Panc1 (cell line): ENCODE results near the gene TTC23L. TPM values are rescaled to one million over a fixed set of nuclear protein-coding genes. Genes with fewer than 3 reads are reported as not detected.

Experiments used
- ATAC-seq: fragments of 200-7000 bp; cut with Tn5 transposase; 2 replicates; pipeline ENCODE4 v1.9.1; 2020; ENCODE audit warnings: mild to moderate bottlenecking, moderate library complexity
- BruUV-seq: library from RNA; stranded (reverse); fragments of 400-500 nt; replicated peaks from 2 replicates; lab custom pipeline; 2021; lab: Mats Ljungman, UMichigan
- CTCF ChIA-PET: fragments of 300-600 bp; sonication (Branson Sonifier 250); formaldehyde crosslinking; loops from one replicate; lab custom pipeline; 2022; ENCODE audit warnings: antibody characterized with exemption; lab: Charles Lee
- POLR2A ChIA-PET: fragments of 300-600 bp; sonication (Branson Sonifier 250); formaldehyde crosslinking; loops from one replicate; lab custom pipeline; 2022; ENCODE audit warnings: antibody characterized with exemption; lab: Charles Lee
- DNase-seq: peaks from one replicate; pipeline ENCODE4 v3.0.0-alpha.2; 2010; ENCODE audit warnings: low read depth, low spot score
- H3K27ac ChIP-seq: 2 replicates; pipeline ENCODE4 v1.5.1; 2011; ENCODE audit warnings: mild to moderate bottlenecking, low read length, inconsistent platforms
- H3K27me3 ChIP-seq: fragments of 200-500 bp; sonication (Bioruptor generic); 2 replicates; pipeline ENCODE4 v1.6.0; 2014; ENCODE audit warnings: low read length, inconsistent platforms; ENCODE audit not compliant: control insufficient read depth, insufficient read depth
- H3K36me3 ChIP-seq: fragments of 200-500 bp; sonication (Bioruptor generic); 2 replicates; pipeline ENCODE4 v1.5.1; 2014; ENCODE audit warnings: inconsistent platforms, mild to moderate bottlenecking, low read length, moderate library complexity; ENCODE audit not compliant: control insufficient read depth, insufficient read depth
- H3K4me1 ChIP-seq: 2 replicates; pipeline ENCODE4 v1.5.1; 2011; ENCODE audit warnings: inconsistent platforms, mild to moderate bottlenecking, low read length, moderate library complexity; ENCODE audit not compliant: control insufficient read depth, insufficient read depth
- H3K4me3 ChIP-seq, 2 experiments: 2 replicates each; pipeline ENCODE4 v1.5.1; 2011 to 2012; ENCODE audit warnings: low read depth in 2 of 2, low read length in 2 of 2, mild to moderate bottlenecking in 2 of 2, inconsistent platforms in 1 of 2, moderate library complexity in 1 of 2
- H3K9me3 ChIP-seq: fragments of 200-500 bp; sonication (Bioruptor generic); 2 replicates; pipeline ENCODE4 v1.5.1; 2014; ENCODE audit warnings: low read depth, mild to moderate bottlenecking, inconsistent platforms, low read length, moderate library complexity; ENCODE audit not compliant: control insufficient read depth, insufficient read depth
- POLR2AphosphoS5 ChIP-seq: IDR thresholded peaks from 2 replicates; pipeline ENCODE4 v1.6.1; 2012; ENCODE audit warnings: mild to moderate bottlenecking, low read depth, low read length, moderate library complexity
- SIN3A ChIP-seq: IDR thresholded peaks from 2 replicates; pipeline ENCODE4 v1.6.1; 2012; ENCODE audit warnings: low read depth, mild to moderate bottlenecking, low read length, moderate library complexity, borderline replicate concordance; ENCODE audit not compliant: insufficient read depth
- TCF7L2 ChIP-seq: IDR thresholded peaks from 2 replicates; pipeline ENCODE4 v1.6.1; 2011; ENCODE audit warnings: mild to moderate bottlenecking, low read depth, low read length, inconsistent platforms
- in situ Hi-C: cut with HindIII; loops from 2 replicates; pipeline ENCODE4 v1.10.0; 2016; ENCODE audit warnings: low sequenced_read_pairs, low pct_unique_long_range_greater_than_20kb
- intact Hi-C: fragments of 100-400 bp; cut with micrococcal nuclease; formaldehyde crosslinking; loops from one replicate; pipeline ENCODE4 v1.10.0; 2022; ENCODE audit not compliant: unreplicated experiment
- total RNA-seq: library from RNA; stranded (reverse); gene quantifications from one replicate; pipeline ENCODE4 v1.2.1, GENCODE V29; 2021; ENCODE audit not compliant: unreplicated experiment
- TF ChIP-seq, protein P1 (sequence below): fragments of 450-650 bp; IDR thresholded peaks from 2 replicates; pipeline ENCODE4 v1.5.1; 2017; ENCODE audit warnings: mild to moderate bottlenecking
- TF ChIP-seq, protein P2 (sequence below), 2 experiments: IDR thresholded peaks; 2 replicates each; pipeline ENCODE4 v1.6.1; 2011 to 2012; ENCODE audit warnings: low read depth in 2 of 2, control low read depth in 1 of 2, low read length in 1 of 2, mild to moderate bottlenecking in 1 of 2, moderate library complexity in 1 of 2; ENCODE audit not compliant: insufficient read depth in 1 of 2

Gene TTC23L
- total RNA-seq, 1 experiment from 2014 or later = not detected

DNA sequence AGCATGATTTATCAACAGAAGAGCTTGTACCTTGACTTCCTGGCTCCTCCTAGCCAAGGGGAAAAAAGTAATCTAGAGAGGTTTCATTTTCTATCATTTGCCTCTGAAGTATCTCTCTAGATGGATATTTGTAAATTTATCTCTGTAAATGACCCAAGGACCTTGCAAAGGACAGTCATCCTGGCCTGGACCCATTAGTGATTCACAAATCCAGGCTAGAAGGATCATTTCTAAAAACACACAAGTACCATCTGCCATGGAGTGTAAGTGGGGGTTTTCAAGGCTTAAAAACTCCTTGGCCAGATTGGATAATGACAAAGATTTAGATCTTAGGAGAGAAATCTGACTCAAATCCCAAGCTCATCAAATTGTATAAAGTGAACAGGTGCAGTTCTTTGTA, 8.1 kb downstream of the TTC23L start:
- DNase-seq = no peak
- no peaks in the 10 kb centered on the region for H3K4me1 ChIP-seq
- no peaks in the 10 kb centered on the region for H3K9me3 ChIP-seq
- in situ Hi-C loops (no loop called here), intact Hi-C loops (no loop called here)
- POLR2A ChIA-PET = interaction anchor here (0.5 to 0.6 kb wide), 2 partner anchors 128 to 151 kb away, joined by 4 to 24 read pairs; no protein-coding TSS in a partner anchor
- H3K27me3 ChIP-seq = peaks cover 4% of the 10 kb centered on the region
- no peak overlapping the region for H3K4me3 ChIP-seq
- no peaks in the 10 kb centered on the region for H3K36me3 ChIP-seq
- TF ChIP-seq, protein P1, sequence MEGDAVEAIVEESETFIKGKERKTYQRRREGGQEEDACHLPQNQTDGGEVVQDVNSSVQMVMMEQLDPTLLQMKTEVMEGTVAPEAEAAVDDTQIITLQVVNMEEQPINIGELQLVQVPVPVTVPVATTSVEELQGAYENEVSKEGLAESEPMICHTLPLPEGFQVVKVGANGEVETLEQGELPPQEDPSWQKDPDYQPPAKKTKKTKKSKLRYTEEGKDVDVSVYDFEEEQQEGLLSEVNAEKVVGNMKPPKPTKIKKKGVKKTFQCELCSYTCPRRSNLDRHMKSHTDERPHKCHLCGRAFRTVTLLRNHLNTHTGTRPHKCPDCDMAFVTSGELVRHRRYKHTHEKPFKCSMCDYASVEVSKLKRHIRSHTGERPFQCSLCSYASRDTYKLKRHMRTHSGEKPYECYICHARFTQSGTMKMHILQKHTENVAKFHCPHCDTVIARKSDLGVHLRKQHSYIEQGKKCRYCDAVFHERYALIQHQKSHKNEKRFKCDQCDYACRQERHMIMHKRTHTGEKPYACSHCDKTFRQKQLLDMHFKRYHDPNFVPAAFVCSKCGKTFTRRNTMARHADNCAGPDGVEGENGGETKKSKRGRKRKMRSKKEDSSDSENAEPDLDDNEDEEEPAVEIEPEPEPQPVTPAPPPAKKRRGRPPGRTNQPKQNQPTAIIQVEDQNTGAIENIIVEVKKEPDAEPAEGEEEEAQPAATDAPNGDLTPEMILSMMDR = no peak
- TF ChIP-seq TCF7L2 (no peak), SIN3A (no peak), POLR2AphosphoS5 (no peak)
- TF ChIP-seq, protein P2, sequence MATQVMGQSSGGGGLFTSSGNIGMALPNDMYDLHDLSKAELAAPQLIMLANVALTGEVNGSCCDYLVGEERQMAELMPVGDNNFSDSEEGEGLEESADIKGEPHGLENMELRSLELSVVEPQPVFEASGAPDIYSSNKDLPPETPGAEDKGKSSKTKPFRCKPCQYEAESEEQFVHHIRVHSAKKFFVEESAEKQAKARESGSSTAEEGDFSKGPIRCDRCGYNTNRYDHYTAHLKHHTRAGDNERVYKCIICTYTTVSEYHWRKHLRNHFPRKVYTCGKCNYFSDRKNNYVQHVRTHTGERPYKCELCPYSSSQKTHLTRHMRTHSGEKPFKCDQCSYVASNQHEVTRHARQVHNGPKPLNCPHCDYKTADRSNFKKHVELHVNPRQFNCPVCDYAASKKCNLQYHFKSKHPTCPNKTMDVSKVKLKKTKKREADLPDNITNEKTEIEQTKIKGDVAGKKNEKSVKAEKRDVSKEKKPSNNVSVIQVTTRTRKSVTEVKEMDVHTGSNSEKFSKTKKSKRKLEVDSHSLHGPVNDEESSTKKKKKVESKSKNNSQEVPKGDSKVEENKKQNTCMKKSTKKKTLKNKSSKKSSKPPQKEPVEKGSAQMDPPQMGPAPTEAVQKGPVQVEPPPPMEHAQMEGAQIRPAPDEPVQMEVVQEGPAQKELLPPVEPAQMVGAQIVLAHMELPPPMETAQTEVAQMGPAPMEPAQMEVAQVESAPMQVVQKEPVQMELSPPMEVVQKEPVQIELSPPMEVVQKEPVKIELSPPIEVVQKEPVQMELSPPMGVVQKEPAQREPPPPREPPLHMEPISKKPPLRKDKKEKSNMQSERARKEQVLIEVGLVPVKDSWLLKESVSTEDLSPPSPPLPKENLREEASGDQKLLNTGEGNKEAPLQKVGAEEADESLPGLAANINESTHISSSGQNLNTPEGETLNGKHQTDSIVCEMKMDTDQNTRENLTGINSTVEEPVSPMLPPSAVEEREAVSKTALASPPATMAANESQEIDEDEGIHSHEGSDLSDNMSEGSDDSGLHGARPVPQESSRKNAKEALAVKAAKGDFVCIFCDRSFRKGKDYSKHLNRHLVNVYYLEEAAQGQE (IDR thresholded peaks at IDR 0.05; ENCODE audit: insufficient read depth in 1 of 2, low read depth in 2 of 2, low read length in 1 of 2) = no peak
- BruUV-seq = no TSS peak
- no peak overlapping the region for H3K27ac ChIP-seq
- no peak for ATAC-seq
- CTCF ChIA-PET = interaction anchor here (0.5 kb wide), 1 partner anchor 764 kb away, joined by 5 read pairs; no protein-coding TSS in a partner anchor

DNA sequence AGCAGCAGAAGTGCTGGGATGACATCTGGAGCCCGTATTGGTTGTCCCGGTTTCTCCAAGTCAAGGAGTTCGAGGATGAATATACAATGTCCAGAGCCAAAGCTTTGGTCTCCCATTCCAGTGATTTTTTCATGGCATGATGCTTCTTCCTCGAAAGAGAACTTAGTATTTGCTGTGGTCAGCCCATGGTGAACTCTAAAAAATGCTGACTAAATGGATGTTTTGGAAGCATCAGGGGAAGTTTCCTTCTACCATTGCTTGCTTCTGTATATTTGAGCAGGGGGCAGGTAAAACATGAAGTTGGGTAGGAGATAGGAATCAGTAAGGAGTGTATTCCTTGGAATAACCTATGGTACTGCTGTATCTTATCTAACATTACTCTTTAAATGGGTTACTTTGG, 8.6 kb downstream of the TTC23L start:
- TF ChIP-seq, protein P2 (IDR thresholded peaks at IDR 0.05; ENCODE audit: insufficient read depth in 1 of 2, low read depth in 2 of 2, low read length in 1 of 2) = no peak
- Histone ChIP-seq H3K9me3 (no peaks in the 10 kb centered on the region), H3K4me1 (no peaks in the 10 kb centered on the region), H3K4me3 (no peak overlapping the region), H3K27me3 (peaks cover 4% of the 10 kb centered on the region), H3K36me3 (no peaks in the 10 kb centered on the region), H3K27ac (no peak overlapping the region)
- ChIA-PET CTCF (interaction anchor here (0.5 kb wide), 1 partner anchor 764 kb away, joined by 5 read pairs; no protein-coding TSS in a partner anchor), POLR2A (no interaction called here)
- ATAC-seq (no peak), DNase-seq (no peak)
- BruUV-seq = no TSS peak
- in situ Hi-C loops (no loop called here), intact Hi-C loops (no loop called here)
